ENCODE measurements around the gene AXIN1.

Gene AXIN1

DNA sequence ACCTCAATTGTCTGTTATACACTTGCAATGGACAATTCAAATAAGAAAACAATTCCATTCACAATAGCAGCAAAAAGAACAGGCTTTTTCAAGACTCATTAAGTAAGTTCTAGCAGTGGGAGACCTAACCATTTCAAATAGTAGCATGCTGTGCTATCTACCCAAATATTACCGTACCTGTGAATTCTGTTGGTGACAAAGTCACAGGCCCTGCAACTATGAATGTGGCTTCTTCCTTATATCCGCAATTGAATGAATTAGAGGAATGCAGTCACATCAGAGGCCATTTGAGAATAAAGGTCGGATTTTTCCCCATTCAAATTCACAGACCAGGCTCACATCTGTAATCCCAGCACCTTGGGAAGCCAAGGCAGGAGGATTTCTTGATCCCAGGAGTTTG, 43.7 kb upstream of the AXIN1 start:
- TF ChIP-seq EZH2phosphoT487 (IDR thresholded peaks at IDR 0.05; ENCODE audit: borderline replicate concordance) (no peak), CTCF (conservative IDR thresholded peaks at IDR 0.05; ENCODE audit: low read length) (no peak)
- Histone ChIP-seq H3K9me3 (ENCODE audit: insufficient read depth, low read depth, low read length) (no peaks in the 10 kb centered on the region), H3K4me3 (ENCODE audit: low read length, poor library complexity, severe bottlenecking) (peak overlapping the region; percentile 85), H3K4me2 (ENCODE audit: low read depth, low read length, poor library complexity, severe bottlenecking) (peak overlapping the region; percentile 89), H3K4me1 (ENCODE audit: insufficient read depth, low read length, poor library complexity, severe bottlenecking) (peaks cover 4% of the 10 kb centered on the region), H4K20me1 (ENCODE audit: insufficient read depth, low read length, poor library complexity, severe bottlenecking) (no peaks in the 10 kb centered on the region), H3K79me2 (ENCODE audit: insufficient read depth, low read length) (no peaks in the 10 kb centered on the region), H3F3A (ENCODE audit: low read depth) (0 out of 2 replicates have a peak, but pooled peaks cover 3% of the 10 kb centered on the region), H3K27me3 (ENCODE audit: insufficient read depth, low read length, poor library complexity, severe bottlenecking) (no peaks in the 10 kb centered on the region), H2AFZ (ENCODE audit: low read length) (peak overlapping the region; percentile 95), H3K9me2 (replicated peaks; ENCODE audit: low read depth, low read length) (no peaks in the 10 kb centered on the region), H3K9ac (ENCODE audit: low read depth, low read length, poor library complexity, severe bottlenecking) (peak overlapping the region; percentile 73), H3K36me3 (ENCODE audit: insufficient read depth, low read length) (no peaks in the 10 kb centered on the region)

DNA sequence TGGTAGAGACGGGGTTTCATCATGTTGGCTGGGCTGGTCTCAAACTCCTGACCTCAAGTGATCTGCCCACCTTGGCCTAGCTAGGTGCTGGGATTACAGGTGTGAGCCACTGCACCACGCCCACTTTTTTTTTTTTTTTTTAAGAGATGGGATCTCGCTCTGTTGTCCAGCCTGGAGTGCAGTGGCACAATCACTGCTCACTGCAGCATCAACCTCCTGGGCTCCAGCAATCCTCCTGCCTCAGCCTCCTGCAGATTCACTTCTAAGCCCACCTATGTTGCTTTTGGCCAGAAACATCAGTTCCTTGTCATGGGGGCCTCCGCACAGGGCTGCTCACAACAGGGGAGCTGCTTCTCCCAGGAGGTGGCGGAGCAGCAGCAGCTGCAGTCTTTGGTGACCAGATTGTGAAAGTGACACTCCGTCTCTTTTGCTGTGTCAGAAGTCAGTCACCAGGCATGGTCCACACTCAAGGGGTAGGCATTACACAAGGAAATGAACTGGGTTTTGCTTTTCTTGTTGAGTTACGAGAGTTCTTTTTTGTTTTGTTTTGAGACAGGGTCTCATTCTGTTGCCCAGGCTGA, 40.0 kb upstream of the AXIN1 start:
- Histone ChIP-seq H3K4me3 (ENCODE audit: low read length, poor library complexity, severe bottlenecking) (no peak overlapping the region), H3K9me3 (ENCODE audit: insufficient read depth, low read depth, low read length) (no peaks in the 10 kb centered on the region), H3K27me3 (ENCODE audit: insufficient read depth, low read length, poor library complexity, severe bottlenecking) (no peaks in the 10 kb centered on the region), H3K9ac (ENCODE audit: low read depth, low read length, poor library complexity, severe bottlenecking) (no peak overlapping the region), H3F3A (ENCODE audit: low read depth) (0 out of 2 replicates have a peak, but pooled peaks cover 3% of the 10 kb centered on the region), H4K20me1 (ENCODE audit: insufficient read depth, low read length, poor library complexity, severe bottlenecking) (no peaks in the 10 kb centered on the region), H2AFZ (ENCODE audit: low read length) (no peak overlapping the region), H3K79me2 (ENCODE audit: insufficient read depth, low read length) (no peaks in the 10 kb centered on the region), H3K4me1 (ENCODE audit: insufficient read depth, low read length, poor library complexity, severe bottlenecking) (peaks cover 4% of the 10 kb centered on the region), H3K9me2 (replicated peaks; ENCODE audit: low read depth, low read length) (no peaks in the 10 kb centered on the region), H3K4me2 (ENCODE audit: low read depth, low read length, poor library complexity, severe bottlenecking) (no peak overlapping the region), H3K36me3 (ENCODE audit: insufficient read depth, low read length) (no peaks in the 10 kb centered on the region)
- TF ChIP-seq CTCF (conservative IDR thresholded peaks at IDR 0.05; ENCODE audit: low read length) (no peak), EZH2phosphoT487 (IDR thresholded peaks at IDR 0.05; ENCODE audit: borderline replicate concordance) (no peak)

DNA sequence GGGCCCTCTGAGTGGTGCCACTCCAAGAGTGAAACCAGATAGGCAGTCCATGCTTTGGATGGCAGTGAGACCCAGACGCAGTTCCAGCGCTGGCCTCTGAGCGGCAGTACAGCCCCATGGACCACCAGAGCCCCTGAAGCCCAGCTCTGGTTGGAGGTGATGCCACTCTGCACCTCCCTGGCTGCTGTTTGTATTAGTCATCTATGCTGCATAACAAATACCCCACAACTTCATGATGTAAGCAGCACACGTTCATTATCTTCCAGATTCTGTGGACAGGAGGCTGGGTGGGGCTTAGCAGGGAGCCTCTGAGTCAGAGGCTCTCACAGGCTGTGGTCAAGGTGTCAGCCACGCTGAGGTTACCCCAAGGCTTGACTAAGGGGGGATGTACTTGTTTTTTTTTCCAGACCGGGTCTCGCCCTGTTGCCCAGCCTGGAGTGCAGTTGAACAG, 39.4 kb upstream of the AXIN1 start:
- H4K20me1 ChIP-seq (ENCODE audit: insufficient read depth, low read length, poor library complexity, severe bottlenecking): no peaks in the 10 kb centered on the region
- H3K9me3 ChIP-seq (ENCODE audit: insufficient read depth, low read depth, low read length): no peaks in the 10 kb centered on the region
- 0 out of 2 replicates have a peak, but pooled peaks cover 3% of the 10 kb centered on the region for H3F3A ChIP-seq (ENCODE audit: low read depth)
- no peak overlapping the region for H3K4me3 ChIP-seq (ENCODE audit: low read length, poor library complexity, severe bottlenecking)
- no peaks in the 10 kb centered on the region for H3K27me3 ChIP-seq (ENCODE audit: insufficient read depth, low read length, poor library complexity, severe bottlenecking)
- peak; percentile 78 for TF ChIP-seq CTCF (conservative IDR thresholded peaks at IDR 0.05; ENCODE audit: low read length)
- no peak for TF ChIP-seq EZH2phosphoT487 (IDR thresholded peaks at IDR 0.05; ENCODE audit: borderline replicate concordance)
- no peaks in the 10 kb centered on the region for H3K79me2 ChIP-seq (ENCODE audit: insufficient read depth, low read length)
- H3K9ac ChIP-seq (ENCODE audit: low read depth, low read length, poor library complexity, severe bottlenecking): no peak overlapping the region
- H3K4me1 ChIP-seq (ENCODE audit: insufficient read depth, low read length, poor library complexity, severe bottlenecking): peaks cover 4% of the 10 kb centered on the region
- no peak overlapping the region for H2AFZ ChIP-seq (ENCODE audit: low read length)
- H3K9me2 ChIP-seq (replicated peaks; ENCODE audit: low read depth, low read length): no peaks in the 10 kb centered on the region
- H3K36me3 ChIP-seq (ENCODE audit: insufficient read depth, low read length): no peaks in the 10 kb centered on the region
- no peak overlapping the region for H3K4me2 ChIP-seq (ENCODE audit: low read depth, low read length, poor library complexity, severe bottlenecking)

Data from Loucy (cell line).